Measurements from ENCODE around the gene CEP295NL. TPM values are rescaled to one million over a fixed set of nuclear protein-coding genes. Genes with fewer than 3 reads are reported as not detected.
A peak's percentile ranks its signal among the peaks of the same experiment; 100 is the strongest.

CEP295NL gene
- total RNA-seq, 1 donor from 2014 or later = 7.3 TPM

DNA sequence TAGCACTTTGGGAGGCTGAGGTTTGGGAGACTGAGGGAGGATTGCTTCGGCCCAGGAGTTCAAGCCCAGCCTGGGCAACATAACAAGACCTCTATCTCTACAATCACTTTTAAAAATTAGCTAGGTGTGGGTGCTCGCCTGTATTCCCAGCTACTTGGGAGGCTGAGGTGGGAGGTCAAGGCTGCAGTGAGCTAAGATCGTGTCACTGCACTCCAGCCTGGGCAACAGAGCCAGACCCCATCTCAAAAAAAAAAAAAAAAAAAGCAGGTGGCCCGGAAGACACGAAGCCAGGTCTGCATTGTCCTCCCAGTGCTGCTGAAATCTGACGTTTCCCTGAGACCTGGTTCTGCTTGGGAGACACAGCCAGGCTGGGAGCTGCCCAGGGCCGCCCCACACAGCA is 41.0 kb upstream of the CEP295NL start:
- Mint-ChIP-seq H3K4me1 (ENCODE audit: unreplicated experiment) (peaks cover 23% of the 10 kb centered on the region), H3K36me3 (ENCODE audit: unreplicated experiment) (no peaks in the 10 kb centered on the region), H3K4me3 (ENCODE audit: unreplicated experiment) (no peak overlapping the region), H3K27me3 (ENCODE audit: unreplicated experiment) (no peaks in the 10 kb centered on the region), H3K27ac (ENCODE audit: unreplicated experiment) (no peak overlapping the region), H3K9me3 (ENCODE audit: unreplicated experiment) (no peaks in the 10 kb centered on the region)
- TF ChIP-seq, protein P1, sequence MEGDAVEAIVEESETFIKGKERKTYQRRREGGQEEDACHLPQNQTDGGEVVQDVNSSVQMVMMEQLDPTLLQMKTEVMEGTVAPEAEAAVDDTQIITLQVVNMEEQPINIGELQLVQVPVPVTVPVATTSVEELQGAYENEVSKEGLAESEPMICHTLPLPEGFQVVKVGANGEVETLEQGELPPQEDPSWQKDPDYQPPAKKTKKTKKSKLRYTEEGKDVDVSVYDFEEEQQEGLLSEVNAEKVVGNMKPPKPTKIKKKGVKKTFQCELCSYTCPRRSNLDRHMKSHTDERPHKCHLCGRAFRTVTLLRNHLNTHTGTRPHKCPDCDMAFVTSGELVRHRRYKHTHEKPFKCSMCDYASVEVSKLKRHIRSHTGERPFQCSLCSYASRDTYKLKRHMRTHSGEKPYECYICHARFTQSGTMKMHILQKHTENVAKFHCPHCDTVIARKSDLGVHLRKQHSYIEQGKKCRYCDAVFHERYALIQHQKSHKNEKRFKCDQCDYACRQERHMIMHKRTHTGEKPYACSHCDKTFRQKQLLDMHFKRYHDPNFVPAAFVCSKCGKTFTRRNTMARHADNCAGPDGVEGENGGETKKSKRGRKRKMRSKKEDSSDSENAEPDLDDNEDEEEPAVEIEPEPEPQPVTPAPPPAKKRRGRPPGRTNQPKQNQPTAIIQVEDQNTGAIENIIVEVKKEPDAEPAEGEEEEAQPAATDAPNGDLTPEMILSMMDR (IDR thresholded peaks at IDR 0.05) = no peak
- no peak for DNase-seq (ENCODE audit: extremely low spot score, unreplicated experiment)

- TF ChIP-seq, protein P1 (IDR thresholded peaks at IDR 0.05) = no peak
- Mint-ChIP-seq H3K9me3 (ENCODE audit: unreplicated experiment) (no peaks in the 10 kb centered on the region), H3K36me3 (ENCODE audit: unreplicated experiment) (no peaks in the 10 kb centered on the region), H3K4me3 (ENCODE audit: unreplicated experiment) (no peak overlapping the region), H3K4me1 (ENCODE audit: unreplicated experiment) (peaks cover 44% of the 10 kb centered on the region), H3K27ac (ENCODE audit: unreplicated experiment) (peak overlapping the region; percentile 83), H3K27me3 (ENCODE audit: unreplicated experiment) (no peaks in the 10 kb centered on the region)
- no peak for DNase-seq (ENCODE audit: extremely low spot score, unreplicated experiment)
These were observed 37.7 kb upstream of the CEP295NL start for GRCh38 chr17:78940708-78941107.

GRCh38 chr17:78940258-78940657 is 37.3 kb upstream of the CEP295NL start:
- Mint-ChIP-seq H3K9me3 (ENCODE audit: unreplicated experiment) (no peaks in the 10 kb centered on the region), H3K27ac (ENCODE audit: unreplicated experiment) (peak overlapping the region; percentile 83), H3K36me3 (ENCODE audit: unreplicated experiment) (no peaks in the 10 kb centered on the region), H3K27me3 (ENCODE audit: unreplicated experiment) (no peaks in the 10 kb centered on the region), H3K4me1 (ENCODE audit: unreplicated experiment) (peaks cover 49% of the 10 kb centered on the region), H3K4me3 (ENCODE audit: unreplicated experiment) (no peak overlapping the region)
- DNase-seq (ENCODE audit: extremely low spot score, unreplicated experiment) = no peak
- TF ChIP-seq, protein P1 (IDR thresholded peaks at IDR 0.05) = no peak

DNA sequence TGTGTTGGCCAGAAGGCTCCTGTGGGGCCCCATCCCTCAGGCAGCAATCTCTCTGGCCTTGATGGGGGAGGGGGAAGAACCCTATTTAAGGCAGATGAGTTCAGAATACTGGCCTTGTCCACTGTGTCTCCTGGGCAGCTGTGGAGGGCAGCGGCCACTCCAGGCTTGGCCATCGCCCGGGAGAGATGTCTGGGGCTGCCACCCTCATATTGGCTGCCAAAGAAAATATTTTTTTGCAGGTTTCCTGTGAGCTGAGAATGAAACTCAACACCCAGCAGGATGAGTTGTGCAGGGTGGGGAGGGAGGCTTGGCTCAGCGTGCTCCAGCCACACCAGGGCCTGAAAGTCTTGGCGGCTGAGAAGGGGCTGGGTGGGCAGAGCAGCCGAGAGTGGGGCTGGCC is 36.6 kb upstream of the CEP295NL start:
- DNase-seq (ENCODE audit: extremely low spot score, unreplicated experiment) = no peak
- TF ChIP-seq, protein P1 (IDR thresholded peaks at IDR 0.05) = no peak
- Mint-ChIP-seq H3K27ac (ENCODE audit: unreplicated experiment) (peak overlapping the region; percentile 83), H3K9me3 (ENCODE audit: unreplicated experiment) (no peaks in the 10 kb centered on the region), H3K27me3 (ENCODE audit: unreplicated experiment) (no peaks in the 10 kb centered on the region), H3K4me3 (ENCODE audit: unreplicated experiment) (no peak overlapping the region), H3K4me1 (ENCODE audit: unreplicated experiment) (peaks cover 55% of the 10 kb centered on the region), H3K36me3 (ENCODE audit: unreplicated experiment) (no peaks in the 10 kb centered on the region)

DNA sequence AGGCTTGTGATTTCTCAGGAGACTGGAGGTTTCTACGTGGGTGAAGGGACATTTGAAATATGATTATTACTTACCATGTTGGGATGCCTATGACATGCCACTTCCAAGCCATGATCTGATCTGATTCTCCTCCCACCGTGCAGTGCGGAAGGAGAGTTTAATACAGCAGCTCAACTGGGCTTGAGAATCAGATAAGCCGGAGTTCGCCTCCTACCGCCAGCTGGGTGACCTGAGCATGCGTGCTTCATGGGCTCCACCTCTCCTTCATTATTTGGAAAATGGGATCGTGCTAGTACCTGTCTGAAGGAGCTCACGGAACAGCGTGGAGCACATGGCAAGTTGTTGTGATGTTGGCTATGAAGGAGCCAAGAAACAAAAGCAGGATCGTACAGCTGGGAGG is 34.6 kb upstream of the CEP295NL start:
- H3K4me1 Mint-ChIP-seq (ENCODE audit: unreplicated experiment) = peaks cover 75% of the 10 kb centered on the region
- no peak overlapping the region for H3K4me3 Mint-ChIP-seq (ENCODE audit: unreplicated experiment)
- no peaks in the 10 kb centered on the region for H3K9me3 Mint-ChIP-seq (ENCODE audit: unreplicated experiment)
- TF ChIP-seq, protein P1 (IDR thresholded peaks at IDR 0.05) = no peak
- H3K27me3 Mint-ChIP-seq (ENCODE audit: unreplicated experiment) = no peaks in the 10 kb centered on the region
- H3K27ac Mint-ChIP-seq (ENCODE audit: unreplicated experiment) = peak overlapping the region; percentile 27
- DNase-seq (ENCODE audit: extremely low spot score, unreplicated experiment) = no peak
- no peaks in the 10 kb centered on the region for H3K36me3 Mint-ChIP-seq (ENCODE audit: unreplicated experiment)

All from osteocyte (in vitro differentiated cells).